ENCODE results near the gene FAM237B.
"Not testable (repeated sequence)": the region's sequence is repeated elsewhere in the genome, so short reads cannot be mapped to it uniquely, and the experiment has no call there.

Gene FAM237B

DNA sequence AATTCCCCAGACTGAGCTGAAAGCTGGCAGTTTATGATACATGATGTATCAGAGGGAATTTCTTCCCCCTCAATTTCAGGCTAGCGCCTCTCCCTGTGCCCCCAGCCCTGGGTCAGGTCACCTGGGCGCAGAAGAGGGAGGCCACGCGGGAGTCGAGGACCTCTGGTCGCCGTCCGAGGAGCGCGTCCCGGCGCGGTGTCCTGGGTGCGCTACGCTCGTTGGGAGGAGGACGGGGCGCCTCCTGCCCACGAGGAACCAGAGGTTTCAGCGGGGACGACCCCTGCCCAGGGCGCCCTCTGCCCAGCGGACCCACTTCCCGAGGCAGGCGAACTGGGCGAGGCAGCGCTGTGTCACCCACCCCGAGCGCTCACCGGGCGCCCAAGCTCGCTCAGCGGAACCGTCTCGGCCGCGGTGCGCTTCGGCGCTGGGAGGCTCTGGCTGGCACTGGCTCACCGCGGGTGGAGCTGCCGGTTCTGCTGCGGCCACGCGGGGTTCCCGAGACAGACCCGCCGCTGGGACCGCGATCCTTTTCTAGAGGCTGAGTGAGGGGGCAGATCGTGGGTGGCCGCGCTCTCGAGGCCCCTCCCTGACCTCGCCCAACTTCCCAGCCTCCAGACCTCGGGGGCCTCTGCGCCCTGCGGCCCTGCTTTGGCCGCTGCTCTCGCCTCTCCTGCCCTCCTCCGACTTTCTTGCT, at the start of gene FAM237B:
TSS of gene FAM237B (minus strand) at position 504 of the 694 bp plus-strand sequence. CDS start 1,556 bp downstream, outside the sequence.
- Histone ChIP-seq H3K4me3 (ENCODE audit: low read depth, low read length) (peak within 1 kb of the TSS; percentile 76), H3K4me1 (ENCODE audit: control insufficient read depth, insufficient read depth, low read length, unreplicated experiment) (no peaks in the 10 kb centered on the region), H3K36me3 (ENCODE audit: insufficient read depth, low read length) (no peaks in the 10 kb centered on the region), H2AFZ (ENCODE audit: low read length, unreplicated experiment) (peak within 1 kb of the TSS; percentile 77), H3K27ac (ENCODE audit: low read depth, low read length) (no peak within 1 kb of the TSS), H3K79me2 (ENCODE audit: control insufficient read depth, insufficient read depth, low read length, unreplicated experiment) (no peaks in the 10 kb centered on the region), H3K27me3 (ENCODE audit: insufficient read depth, low read length) (peaks cover 3% of the 10 kb centered on the region)

DNA sequence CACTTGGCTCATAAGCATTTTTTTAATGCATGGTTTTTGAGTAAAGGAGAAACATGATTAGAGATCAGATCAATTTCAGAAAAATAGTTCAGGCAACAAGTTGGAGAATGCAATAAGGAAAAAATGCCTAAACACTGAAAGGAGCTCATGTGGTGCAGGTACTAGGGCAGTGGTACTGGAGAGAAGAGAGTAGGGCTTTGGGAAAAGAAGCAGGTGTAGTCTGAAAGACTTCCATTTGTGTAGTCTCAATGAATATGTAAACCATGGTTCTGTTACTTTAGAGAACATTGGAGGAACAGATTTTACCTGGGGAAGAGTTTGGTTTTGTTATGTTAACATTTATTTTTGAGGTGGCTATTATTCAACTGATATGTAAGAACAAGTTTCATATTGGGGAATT, 30.9 kb upstream of the FAM237B start:
- Histone ChIP-seq H2AFZ (ENCODE audit: low read length, unreplicated experiment) (no peak overlapping the region), H3K4me1 (ENCODE audit: control insufficient read depth, insufficient read depth, low read length, unreplicated experiment) (peaks cover 8% of the 10 kb centered on the region), H3K27ac (ENCODE audit: low read depth, low read length) (no peak overlapping the region), H3K36me3 (ENCODE audit: insufficient read depth, low read length) (peaks cover 55% of the 10 kb centered on the region), H3K79me2 (ENCODE audit: control insufficient read depth, insufficient read depth, low read length, unreplicated experiment) (peaks cover 53% of the 10 kb centered on the region), H3K4me3 (ENCODE audit: low read depth, low read length) (no peak overlapping the region), H3K27me3 (ENCODE audit: insufficient read depth, low read length) (no peaks in the 10 kb centered on the region)

DNA sequence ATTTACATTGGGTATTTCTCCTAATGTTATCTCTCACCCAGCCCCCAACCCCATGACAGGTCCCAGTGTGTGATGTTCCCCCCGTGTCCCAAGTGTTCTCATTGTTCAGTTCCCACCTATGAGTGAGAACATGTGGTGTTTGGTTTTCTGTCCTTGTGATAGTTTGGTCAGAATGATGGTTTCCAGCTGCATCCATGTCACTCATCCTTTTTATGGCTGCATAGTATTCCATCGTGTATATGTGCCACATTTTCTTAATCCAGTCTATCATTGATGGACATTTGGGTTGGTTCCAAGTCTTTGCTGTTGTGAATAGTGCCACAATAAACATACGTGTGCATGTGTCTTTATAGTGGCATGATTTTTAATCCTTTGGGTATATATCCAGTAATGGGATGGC, 28.9 kb upstream of the FAM237B start:
- not testable (repeated sequence) for H3K27me3 ChIP-seq (ENCODE audit: insufficient read depth, low read length); H3K4me3 ChIP-seq (ENCODE audit: low read depth, low read length); H2AFZ ChIP-seq (ENCODE audit: low read length, unreplicated experiment); H3K27ac ChIP-seq (ENCODE audit: low read depth, low read length)
- Histone ChIP-seq H3K4me1 (ENCODE audit: control insufficient read depth, insufficient read depth, low read length, unreplicated experiment) (peaks cover 13% of the 10 kb centered on the region), H3K79me2 (ENCODE audit: control insufficient read depth, insufficient read depth, low read length, unreplicated experiment) (peaks cover 57% of the 10 kb centered on the region), H3K36me3 (ENCODE audit: insufficient read depth, low read length) (peaks cover 35% of the 10 kb centered on the region)

DNA sequence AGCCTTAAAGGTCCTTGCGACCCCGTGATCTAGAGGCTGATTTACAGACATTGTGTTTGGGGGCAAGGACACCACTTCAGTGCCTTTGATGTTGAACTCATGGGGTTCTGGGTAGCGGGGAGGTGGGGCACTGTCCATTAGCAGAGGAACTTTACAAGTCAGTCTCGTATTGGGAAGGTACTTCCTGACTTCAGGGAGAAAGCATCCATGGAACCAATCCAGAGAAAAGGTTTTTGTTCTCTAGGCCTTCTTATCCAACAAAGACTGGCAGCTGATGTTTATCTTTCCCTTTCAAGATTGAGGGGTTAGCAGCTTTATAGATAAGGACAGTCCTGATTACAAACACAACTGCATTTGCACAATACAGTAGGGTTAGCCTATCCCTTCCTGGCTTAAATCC, 28.2 kb upstream of the FAM237B start:
- Histone ChIP-seq H3K4me1 (ENCODE audit: control insufficient read depth, insufficient read depth, low read length, unreplicated experiment) (peaks cover 13% of the 10 kb centered on the region), H3K27ac (ENCODE audit: low read depth, low read length) (no peak overlapping the region), H3K4me3 (ENCODE audit: low read depth, low read length) (no peak overlapping the region), H3K79me2 (ENCODE audit: control insufficient read depth, insufficient read depth, low read length, unreplicated experiment) (peaks cover 57% of the 10 kb centered on the region), H2AFZ (ENCODE audit: low read length, unreplicated experiment) (no peak overlapping the region), H3K36me3 (ENCODE audit: insufficient read depth, low read length) (peaks cover 28% of the 10 kb centered on the region), H3K27me3 (ENCODE audit: insufficient read depth, low read length) (no peaks in the 10 kb centered on the region)

DNA sequence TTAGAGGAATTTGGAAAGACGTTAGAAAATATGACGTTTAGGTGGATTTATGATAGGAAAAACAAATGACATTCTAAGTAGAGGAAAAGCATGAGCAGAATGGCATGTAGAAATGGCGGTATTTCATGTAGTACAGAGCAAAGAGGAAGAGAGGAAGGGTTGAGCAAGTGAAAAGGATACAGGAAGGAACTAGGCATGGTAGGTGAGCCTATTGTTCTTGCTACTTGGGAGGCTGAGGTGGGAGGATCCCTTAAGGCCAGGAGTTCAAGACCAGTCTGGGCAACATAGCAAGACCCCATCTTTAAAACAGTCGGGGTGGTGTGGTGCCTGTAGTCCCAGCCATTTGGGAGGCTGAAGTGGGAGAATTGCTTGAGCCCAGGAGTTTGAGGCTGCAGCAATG, 26.7 kb upstream of the FAM237B start:
- Histone ChIP-seq H3K36me3 (ENCODE audit: insufficient read depth, low read length) (peaks cover 13% of the 10 kb centered on the region), H3K4me3 (ENCODE audit: low read depth, low read length) (peak overlapping the region; percentile 96), H3K4me1 (ENCODE audit: control insufficient read depth, insufficient read depth, low read length, unreplicated experiment) (peaks cover 13% of the 10 kb centered on the region), H3K27me3 (ENCODE audit: insufficient read depth, low read length) (no peaks in the 10 kb centered on the region), H3K79me2 (ENCODE audit: control insufficient read depth, insufficient read depth, low read length, unreplicated experiment) (peaks cover 52% of the 10 kb centered on the region), H2AFZ (ENCODE audit: low read length, unreplicated experiment) (no peak overlapping the region), H3K27ac (ENCODE audit: low read depth, low read length) (no peak overlapping the region)

DNA sequence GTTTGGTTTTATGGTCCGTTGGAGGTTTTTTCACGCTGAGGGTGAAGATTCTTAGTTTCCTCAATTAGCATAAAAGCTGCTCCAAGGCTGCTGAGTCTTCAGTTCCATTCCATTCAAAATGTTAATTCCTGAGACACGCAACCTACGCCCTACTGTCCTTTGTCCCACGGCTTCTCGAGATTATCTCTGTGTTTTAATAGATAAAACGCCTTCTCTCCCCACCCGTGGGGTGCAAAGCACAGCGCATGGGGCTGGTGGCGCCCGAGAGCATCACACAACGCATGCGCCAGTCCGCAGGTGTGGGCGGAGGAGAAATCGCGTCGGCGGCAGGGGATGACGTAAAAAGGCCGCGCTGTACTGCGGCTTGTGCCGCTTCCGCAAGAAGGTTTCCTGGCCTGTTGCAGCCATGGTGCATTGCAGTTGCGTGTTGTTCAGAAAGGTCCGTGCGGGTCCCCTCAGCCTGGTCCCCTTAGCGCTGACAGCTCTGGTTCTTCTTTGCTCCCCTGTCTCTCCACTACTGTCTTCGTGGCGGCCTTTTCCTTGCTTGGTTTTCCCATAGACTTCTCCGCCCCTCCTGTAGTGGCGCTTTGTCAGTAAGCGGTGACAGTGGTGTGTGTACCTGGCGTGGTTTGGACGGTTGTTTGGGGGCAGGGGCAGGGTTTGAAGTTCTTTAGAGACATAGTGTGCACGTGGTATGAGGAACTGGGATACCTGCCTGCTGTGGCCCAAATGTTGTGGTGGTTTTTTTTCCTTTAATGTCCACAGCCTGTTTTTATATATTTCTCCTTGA, 25.4 kb upstream of the FAM237B start, which contains the start of gene GTPBP10:
TSS of gene GTPBP10 (plus strand) at position 381 of the 790 bp plus-strand sequence. CDS start at position 407, 26 bp downstream.
- peaks cover 43% of the 10 kb centered on the region for H3K79me2 ChIP-seq (ENCODE audit: control insufficient read depth, insufficient read depth, low read length, unreplicated experiment)
- H3K27ac ChIP-seq (ENCODE audit: low read depth, low read length), result peak within 1 kb of the TSS; percentile 33
- no peaks in the 10 kb centered on the region for H3K27me3 ChIP-seq (ENCODE audit: insufficient read depth, low read length)

DNA sequence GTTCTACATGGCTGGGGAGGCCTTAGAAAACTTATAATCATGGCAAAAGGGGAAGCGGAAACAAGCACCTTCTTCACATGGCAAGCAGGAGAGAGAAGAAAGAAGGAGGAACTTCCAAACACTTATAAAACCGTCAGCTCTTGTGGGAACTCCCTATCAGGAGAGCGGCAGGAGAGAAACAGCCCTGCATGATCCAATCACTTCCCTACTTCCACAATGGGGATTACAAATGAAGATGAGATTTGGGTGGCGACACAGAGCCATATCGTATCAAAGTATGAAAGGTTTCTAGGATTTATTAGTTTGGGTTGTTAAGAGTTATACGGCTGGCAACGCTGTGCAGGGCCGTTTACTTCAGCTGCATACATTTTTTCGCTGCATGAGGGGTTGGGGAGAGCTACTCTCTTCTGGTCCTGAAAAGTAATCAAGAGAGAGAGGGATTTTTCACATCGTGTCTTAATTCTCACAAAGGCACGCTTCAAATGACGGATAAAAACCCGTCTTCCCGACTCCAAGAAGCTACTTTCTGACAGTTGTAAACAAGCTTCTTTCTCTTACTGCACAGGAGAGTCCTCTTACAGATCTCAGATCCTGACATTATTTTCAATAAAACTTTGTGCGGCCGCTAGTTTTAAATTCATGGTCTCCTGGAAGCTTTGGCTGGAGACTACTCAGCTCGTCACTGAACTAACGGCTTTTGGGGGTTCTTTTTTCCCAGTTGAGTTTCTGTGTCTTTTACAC, 24.7 kb upstream of the FAM237B start:
- peak overlapping the region; percentile 96 for H3K4me3 ChIP-seq (ENCODE audit: low read depth, low read length)
- H3K79me2 ChIP-seq (ENCODE audit: control insufficient read depth, insufficient read depth, low read length, unreplicated experiment), result peaks cover 39% of the 10 kb centered on the region
- H3K36me3 ChIP-seq (ENCODE audit: insufficient read depth, low read length), result peaks cover 9% of the 10 kb centered on the region; the same call in 1 of the 2 replicates
- H3K27ac ChIP-seq (ENCODE audit: low read depth, low read length), result peak overlapping the region; percentile 26
- H3K4me1 ChIP-seq (ENCODE audit: control insufficient read depth, insufficient read depth, low read length, unreplicated experiment), result peaks cover 13% of the 10 kb centered on the region
- peak overlapping the region; percentile 93 for H2AFZ ChIP-seq (ENCODE audit: low read length, unreplicated experiment)
- no peaks in the 10 kb centered on the region for H3K27me3 ChIP-seq (ENCODE audit: insufficient read depth, low read length)

More for the DNA sequence above, 25.4 kb upstream of the FAM237B start, which contains the start of gene GTPBP10:
- Histone ChIP-seq H2AFZ (ENCODE audit: low read length, unreplicated experiment) (peak within 1 kb of the TSS; percentile 100), H3K4me1 (ENCODE audit: control insufficient read depth, insufficient read depth, low read length, unreplicated experiment) (peaks cover 13% of the 10 kb centered on the region), H3K4me3 (ENCODE audit: low read depth, low read length) (peak within 1 kb of the TSS; percentile 96), H3K36me3 (ENCODE audit: insufficient read depth, low read length) (peaks cover 9% of the 10 kb centered on the region; the same call in 1 of the 2 replicates)

DNA sequence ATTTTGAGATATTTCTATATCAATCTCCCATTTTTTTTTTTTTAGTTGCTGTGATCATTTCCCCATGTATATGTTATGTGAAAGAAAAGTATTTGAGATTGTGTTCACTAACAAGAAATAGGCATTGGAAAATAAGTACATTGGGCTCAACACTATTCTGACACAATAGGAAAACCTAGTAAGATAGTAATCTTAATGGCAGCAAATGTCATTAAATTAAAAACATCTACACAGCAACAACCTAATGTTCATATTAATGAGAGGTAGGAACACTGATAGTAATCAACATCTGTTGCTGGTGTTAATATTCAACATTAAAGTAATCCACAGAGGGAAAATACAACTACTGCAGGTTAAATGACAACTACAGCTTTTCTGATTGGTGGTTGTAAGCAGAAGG, 23.9 kb upstream of the FAM237B start:
- Histone ChIP-seq H3K36me3 (ENCODE audit: insufficient read depth, low read length) (peaks cover 9% of the 10 kb centered on the region; the same call in 1 of the 2 replicates), H2AFZ (ENCODE audit: low read length, unreplicated experiment) (peak overlapping the region; percentile 93), H3K27me3 (ENCODE audit: insufficient read depth, low read length) (no peaks in the 10 kb centered on the region), H3K27ac (ENCODE audit: low read depth, low read length) (no peak overlapping the region), H3K79me2 (ENCODE audit: control insufficient read depth, insufficient read depth, low read length, unreplicated experiment) (peaks cover 32% of the 10 kb centered on the region), H3K4me1 (ENCODE audit: control insufficient read depth, insufficient read depth, low read length, unreplicated experiment) (peaks cover 13% of the 10 kb centered on the region), H3K4me3 (ENCODE audit: low read depth, low read length) (no peak overlapping the region)

DNA sequence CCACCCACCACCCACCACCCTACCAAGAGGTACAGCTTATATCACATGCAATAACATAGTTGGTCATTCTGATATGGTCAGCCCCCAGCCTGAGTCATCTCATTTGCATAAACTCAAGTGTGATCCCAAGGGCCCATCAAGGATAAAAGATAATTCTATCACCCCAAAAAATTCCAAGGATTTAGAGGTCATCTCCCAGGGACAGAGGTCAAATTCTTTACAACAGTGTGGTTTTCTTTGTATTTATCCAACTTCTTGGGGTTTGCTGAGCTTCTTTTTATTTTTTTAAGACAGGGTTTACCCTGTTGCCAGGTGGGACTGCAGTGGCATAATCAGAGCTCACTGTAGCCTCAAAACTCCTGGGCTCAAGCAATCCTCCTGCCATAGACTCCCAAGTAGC, 16.0 kb upstream of the FAM237B start:
- Histone ChIP-seq H3K79me2 (ENCODE audit: control insufficient read depth, insufficient read depth, low read length, unreplicated experiment) (no peaks in the 10 kb centered on the region), H3K27ac (ENCODE audit: low read depth, low read length) (no peak overlapping the region), H2AFZ (ENCODE audit: low read length, unreplicated experiment) (no peak overlapping the region), H3K27me3 (ENCODE audit: insufficient read depth, low read length) (no peaks in the 10 kb centered on the region), H3K4me3 (ENCODE audit: low read depth, low read length) (no peak overlapping the region), H3K4me1 (ENCODE audit: control insufficient read depth, insufficient read depth, low read length, unreplicated experiment) (no peaks in the 10 kb centered on the region), H3K36me3 (ENCODE audit: insufficient read depth, low read length) (no peaks in the 10 kb centered on the region)

DNA sequence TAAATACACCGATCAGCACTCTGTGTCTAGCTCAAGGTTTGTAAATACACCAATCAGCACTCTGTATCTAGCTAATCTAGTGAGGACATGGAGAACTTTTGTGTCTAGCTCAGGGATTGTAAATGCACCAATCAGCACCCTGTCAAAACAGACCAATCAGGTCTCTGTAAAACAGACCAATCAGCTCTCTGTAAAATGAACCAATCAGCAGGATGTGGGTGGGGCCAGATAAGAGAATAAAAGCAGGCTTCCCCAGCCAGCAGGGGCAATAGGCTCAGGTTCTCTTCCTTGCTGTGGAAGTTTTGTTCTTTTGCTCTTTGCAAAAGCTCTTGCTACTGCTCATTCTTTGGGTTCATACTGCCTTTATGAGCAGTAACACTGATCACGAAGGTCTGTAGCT, 13.8 kb upstream of the FAM237B start:
- not testable (repeated sequence) for H3K4me1 ChIP-seq (ENCODE audit: control insufficient read depth, insufficient read depth, low read length, unreplicated experiment); H3K27me3 ChIP-seq (ENCODE audit: insufficient read depth, low read length); H2AFZ ChIP-seq (ENCODE audit: low read length, unreplicated experiment); H3K27ac ChIP-seq (ENCODE audit: low read depth, low read length); H3K79me2 ChIP-seq (ENCODE audit: control insufficient read depth, insufficient read depth, low read length, unreplicated experiment); H3K4me3 ChIP-seq (ENCODE audit: low read depth, low read length); H3K36me3 ChIP-seq (ENCODE audit: insufficient read depth, low read length)
